Pulmonary artery endothelial cell (primary cell): Measurements from ENCODE around the gene RAB2B. TPM values are rescaled to one million over a fixed set of nuclear protein-coding genes. Genes with fewer than 3 reads are reported as not detected.
"Not testable (repeated sequence)": the region's sequence is repeated elsewhere in the genome, so short reads cannot be mapped to it uniquely, and the experiment has no call there.

Source experiments
- DNase-seq: peaks from one replicate; pipeline ENCODE4 v3.0.0-alpha.2; 2011; ENCODE audit warnings: low read depth, low spot score
- total RNA-seq: library from RNA; depleted of rRNA; stranded (reverse); fragments of >200 nt; gene quantifications from 2 replicates; pipeline ENCODE4 v1.2.3, GENCODE V29; 2014

Gene RAB2B
- total RNA-seq, 1 donor from 2014 or later, result 28.3 TPM

- no peak for DNase-seq
Observed at GRCh38 chr14:21494902-21495762, 18.4 kb upstream of the RAB2B start.

GRCh38 chr14:21486640-21487087 lies 9.9 kb upstream of the RAB2B start:
- no peak for DNase-seq

- DNase-seq, result no peak
Observed at GRCh38 chr14:21476523-21476924, 235 bp downstream of the RAB2B start.

GRCh38 chr14:21475767-21476522 lies 814 bp downstream of the RAB2B start:
- no peak for DNase-seq

GRCh38 chr14:21467616-21468015 lies 9.1 kb downstream of the RAB2B start:
- peak; percentile 96 for DNase-seq

GRCh38 chr14:21455912-21456667 lies 20.7 kb downstream of the RAB2B start, which contains the start of gene CHD8:
TSS of gene CHD8 (minus strand) at chr14:21456123. CDS start at chr14:21431643, 24,480 bp downstream.
- DNase-seq, result peak; percentile 99

- no peak for DNase-seq
Observed at GRCh38 chr14:21455592-21455911, 21.2 kb downstream of the RAB2B start.

- DNase-seq, result no peak
Observed at GRCh38 chr14:21454843-21455544, 21.8 kb downstream of the RAB2B start.

GRCh38 chr14:21449899-21450216 lies 26.9 kb downstream of the RAB2B start:
- DNase-seq, result no peak

GRCh38 chr14:21442657-21443056 lies 34.1 kb downstream of the RAB2B start:
- not testable (repeated sequence) for DNase-seq

- no peak for DNase-seq
Observed at GRCh38 chr14:21440859-21441258, 35.9 kb downstream of the RAB2B start.

- DNase-seq, result peak; percentile 95
Observed at GRCh38 chr14:21437063-21437901, 39.5 kb downstream of the RAB2B start.

GRCh38 chr14:21436567-21437062 lies 40.1 kb downstream of the RAB2B start:
- DNase-seq, result no peak

- DNase-seq, result no peak
Observed at GRCh38 chr14:21431126-21431525, 45.6 kb downstream of the RAB2B start.

- DNase-seq, result no peak
Observed at GRCh38 chr14:21428930-21429329, 47.8 kb downstream of the RAB2B start.

GRCh38 chr14:21426692-21427091 lies 50.1 kb downstream of the RAB2B start:
- DNase-seq, result no peak

GRCh38 chr14:21419528-21419927 lies 57.2 kb downstream of the RAB2B start:
- no peak for DNase-seq

GRCh38 chr14:21415329-21415728 lies 61.4 kb downstream of the RAB2B start:
- DNase-seq, result no peak

- no peak for DNase-seq
Observed at GRCh38 chr14:21414137-21414631, 62.6 kb downstream of the RAB2B start.
